Mucosa of descending colon (tissue), 3 donors: ENCODE data around the gene CEP126. TPM values are rescaled to one million over a fixed set of nuclear protein-coding genes. Genes with fewer than 3 reads are reported as not detected.

Experiments used
- ATAC-seq: fragments of 200-7000 bp; cut with Tn5 transposase; one replicate; pipeline ENCODE4 v1.9.1; 2020; ENCODE audit warnings: mild to moderate bottlenecking, moderate library complexity
- DNase-seq, 3 donors: peaks; one replicate each; pipeline ENCODE4 v3.0.0-alpha.2; 2020
- H3K36me3 ChIP-seq: fragments of 200-600 bp; one replicate; pipeline ENCODE4 v1.8.0; 2021; ENCODE audit warnings: low read depth, mild to moderate bottlenecking
- H3K4me1 ChIP-seq: fragments of 200-600 bp; one replicate; pipeline ENCODE4 v1.8.0; 2021; ENCODE audit warnings: low read depth, mild to moderate bottlenecking
- H3K4me3 ChIP-seq: fragments of 200-600 bp; one replicate; pipeline ENCODE4 v1.8.0; 2021; ENCODE audit warnings: mild to moderate bottlenecking
- H3K9me3 ChIP-seq: fragments of 200-600 bp; one replicate; pipeline ENCODE4 v1.8.0; 2021; ENCODE audit warnings: mild to moderate bottlenecking
- CTCF ChIP-seq: fragments of 200-600 bp; IDR thresholded peaks from one replicate; pipeline ENCODE4 v1.8.0; 2022; ENCODE audit warnings: antibody characterized with exemption, mild to moderate bottlenecking
- intact Hi-C, 2 donors: fragments of 100-400 bp; cut with DNase I in 1 of 2; cut with micrococcal nuclease in 1 of 2; formaldehyde crosslinking; loops; one replicate each; pipeline versions ENCODE4 v1.11.0 to v1.11.1; 2022; cut with DNase I, micrococcal nuclease
- total RNA-seq, 3 donors: library from RNA; stranded (reverse); fragmentation: NEBNext Ultra II Directional in 2 of 3; extraction: Animal tissue kit (Norgen Biotek cat#: 25700) in 2 of 3; gene quantifications; one replicate each; pipeline versions ENCODE4 v1.2.1 to v1.2.4, GENCODE V29; 2021 to 2023
- donor health status: DM: no; HTN: no; CAD: no; lungs with moderate emphysema.
- donor health status: DM: no; HTN: no; CAD: no.
- donor health status: DM: no; HTN: yes; CAD: no.

Gene CEP126
- total RNA-seq, 3 donors from 2014 or later, result 3.7 to 7.4 (median 4.1) TPM

GRCh38 chr11:102001657-102002338 is 87.0 kb downstream of the CEP126 start:
- Histone ChIP-seq H3K36me3 (no peaks in the 10 kb centered on the region), H3K9me3 (no peaks in the 10 kb centered on the region), H3K4me3 (no peak overlapping the region), H3K4me1 (no peaks in the 10 kb centered on the region)
- intact Hi-C loops, result no loop called here
- ATAC-seq (no peak), DNase-seq (no peak)
- TF ChIP-seq CTCF, result no peak

GRCh38 chr11:102004220-102004619 is 89.4 kb downstream of the CEP126 start:
- intact Hi-C loops, result no loop called here
- H3K4me3 ChIP-seq, result no peak overlapping the region
- H3K4me1 ChIP-seq, result peaks cover 5% of the 10 kb centered on the region
- DNase-seq (no peak), ATAC-seq (no peak)
- no peaks in the 10 kb centered on the region for H3K9me3 ChIP-seq
- no peak for TF ChIP-seq CTCF
- no peaks in the 10 kb centered on the region for H3K36me3 ChIP-seq

GRCh38 chr11:102005306-102005705 is 90.5 kb downstream of the CEP126 start:
- DNase-seq (peak in 1 of 3 donors; percentile 12), ATAC-seq (no peak)
- peaks cover 5% of the 10 kb centered on the region for H3K4me1 ChIP-seq
- TF ChIP-seq CTCF, result no peak
- H3K9me3 ChIP-seq, result no peaks in the 10 kb centered on the region
- H3K36me3 ChIP-seq, result no peaks in the 10 kb centered on the region
- no peak overlapping the region for H3K4me3 ChIP-seq
- intact Hi-C loops, result no loop called here

GRCh38 chr11:102006835-102007566 is 92.2 kb downstream of the CEP126 start:
- Histone ChIP-seq H3K4me3 (no peak overlapping the region), H3K4me1 (peaks cover 5% of the 10 kb centered on the region), H3K36me3 (no peaks in the 10 kb centered on the region), H3K9me3 (no peaks in the 10 kb centered on the region)
- peak in 2 of 3 donors; percentile 17 to 39 for DNase-seq
- no peak for TF ChIP-seq CTCF
- intact Hi-C loops, result loop anchor here in 1 of 2 donors (2.0 kb wide), 1 partner anchor 146 kb away; no protein-coding TSS in a partner anchor
- peak; percentile 23 for ATAC-seq

GRCh38 chr11:102007567-102008437 is 93.0 kb downstream of the CEP126 start:
- Histone ChIP-seq H3K4me1 (peaks cover 5% of the 10 kb centered on the region), H3K9me3 (no peaks in the 10 kb centered on the region), H3K36me3 (no peaks in the 10 kb centered on the region), H3K4me3 (no peak overlapping the region)
- DNase-seq (peak in 1 of 3 donors; percentile 73), ATAC-seq (peak; percentile 94)
- intact Hi-C loops, result loop anchor here in 1 of 2 donors (2.0 kb wide), 1 partner anchor 147 kb away; no protein-coding TSS in a partner anchor
- TF ChIP-seq CTCF, result peak; percentile 12
